ENCODE measurements around the gene FXYD6. TPM values are rescaled to one million over a fixed set of nuclear protein-coding genes. Genes with fewer than 3 reads are reported as not detected.
A peak's percentile ranks its signal among the peaks of the same experiment; 100 is the strongest.

FXYD6 gene
- total and polyA plus RNA-seq, 4 donors, result 14.5 to 28.7 (median 28.4) TPM

GRCh38 chr11:117839936-117840813, 36.3 kb downstream of the FXYD6 start:
- WGBS, 2 donors, result 93 to 94% methylated on average over 10 of the region's 10 CpGs
- intact Hi-C loops (cut with DNase I), result loop anchor here in 1 of 2 donors (2.0 kb wide), 1 partner anchor 107 kb away; no protein-coding TSS in a partner anchor
- peak in 1 of 2 donors; percentile 21 for DNase-seq

GRCh38 chr11:117839380-117839881, 37.0 kb downstream of the FXYD6 start:
- Histone ChIP-seq H3K36me3 (ENCODE audit: control insufficient read depth in 1 of 2, insufficient read depth in 2 of 2, low read length in 1 of 2) (no peaks in the 10 kb centered on the region), H3K4me1 (ENCODE audit: control insufficient read depth in 1 of 2, insufficient read depth in 2 of 2, low read length in 2 of 2) (no peaks in the 10 kb centered on the region), H3K4me3 (ENCODE audit: low read length in 2 of 2) (no peak overlapping the region), H3K27me3 (ENCODE audit: control insufficient read depth in 1 of 2, insufficient read depth in 2 of 2, low read length in 1 of 2) (no peaks in the 10 kb centered on the region), H3K27ac (ENCODE audit: low read depth in 1 of 2, low read length in 2 of 2) (no peak overlapping the region), H3K9me3 (ENCODE audit: control insufficient read depth, low read length) (no peaks in the 10 kb centered on the region)
- ATAC-seq (ENCODE audit: low FRiP score) (no peak), DNase-seq (peak in 1 of 2 donors; percentile 19)
- intact Hi-C loops (cut with DNase I), result no loop called here
- 72 to 79% methylated on average over 7 of the region's 7 CpGs for WGBS, 2 donors

More at GRCh38 chr11:117839936-117840813, 36.3 kb downstream of the FXYD6 start:
- Histone ChIP-seq H3K27ac (ENCODE audit: low read depth in 1 of 2, low read length in 2 of 2) (no peak overlapping the region), H3K9me3 (ENCODE audit: control insufficient read depth, low read length) (no peaks in the 10 kb centered on the region), H3K4me3 (ENCODE audit: low read length in 2 of 2) (no peak overlapping the region), H3K27me3 (ENCODE audit: control insufficient read depth in 1 of 2, insufficient read depth in 2 of 2, low read length in 1 of 2) (no peaks in the 10 kb centered on the region), H3K36me3 (ENCODE audit: control insufficient read depth in 1 of 2, insufficient read depth in 2 of 2, low read length in 1 of 2) (no peaks in the 10 kb centered on the region), H3K4me1 (ENCODE audit: control insufficient read depth in 1 of 2, insufficient read depth in 2 of 2, low read length in 2 of 2) (no peaks in the 10 kb centered on the region)
- no peak for ATAC-seq (ENCODE audit: low FRiP score)

DNA sequence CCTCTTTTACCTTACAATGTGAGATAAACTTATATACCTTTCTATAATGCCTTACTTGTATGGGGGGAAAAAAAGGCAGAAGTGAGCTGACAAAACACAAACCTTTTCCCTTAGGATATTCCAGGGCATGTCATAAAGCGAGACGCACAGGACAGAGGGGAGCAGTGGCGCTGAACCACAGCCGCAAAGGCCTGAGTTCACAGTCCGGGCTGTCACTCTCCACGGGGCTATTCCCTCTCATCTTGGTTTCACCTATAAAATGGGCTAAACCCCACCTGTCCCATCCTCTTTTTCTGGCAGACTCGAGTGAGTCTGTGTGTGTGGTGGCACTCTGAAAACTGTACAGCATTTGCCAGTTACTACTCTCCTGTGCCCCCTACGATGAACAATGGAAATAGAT, 37.6 kb downstream of the FXYD6 start:
- intact Hi-C loops (cut with DNase I), result no loop called here
- 73 to 85% methylated on average over 8 of the region's 8 CpGs for WGBS, 2 donors
- ATAC-seq (ENCODE audit: low FRiP score), result no peak
- H3K9me3 ChIP-seq (ENCODE audit: control insufficient read depth, low read length), result no peaks in the 10 kb centered on the region
- H3K4me3 ChIP-seq (ENCODE audit: low read length in 2 of 2), result no peak overlapping the region
- H3K36me3 ChIP-seq (ENCODE audit: control insufficient read depth in 1 of 2, insufficient read depth in 2 of 2, low read length in 1 of 2), result no peaks in the 10 kb centered on the region
- H3K4me1 ChIP-seq (ENCODE audit: control insufficient read depth in 1 of 2, insufficient read depth in 2 of 2, low read length in 2 of 2), result no peaks in the 10 kb centered on the region
- DNase-seq, result peak in 1 of 2 donors; percentile 12
- H3K27me3 ChIP-seq (ENCODE audit: control insufficient read depth in 1 of 2, insufficient read depth in 2 of 2, low read length in 1 of 2), result no peaks in the 10 kb centered on the region
- no peak overlapping the region for H3K27ac ChIP-seq (ENCODE audit: low read depth in 1 of 2, low read length in 2 of 2)

GRCh38 chr11:117837791-117838190, 38.7 kb downstream of the FXYD6 start:
- no peak for ATAC-seq (ENCODE audit: low FRiP score)
- H3K27ac ChIP-seq (ENCODE audit: low read depth in 1 of 2, low read length in 2 of 2), result no peak overlapping the region
- peak in 1 of 2 donors; percentile 51 for DNase-seq
- H3K4me3 ChIP-seq (ENCODE audit: low read length in 2 of 2), result no peak overlapping the region
- intact Hi-C loops (cut with DNase I), result no loop called here
- H3K9me3 ChIP-seq (ENCODE audit: control insufficient read depth, low read length), result no peaks in the 10 kb centered on the region
- H3K27me3 ChIP-seq (ENCODE audit: control insufficient read depth in 1 of 2, insufficient read depth in 2 of 2, low read length in 1 of 2), result no peaks in the 10 kb centered on the region
- H3K4me1 ChIP-seq (ENCODE audit: control insufficient read depth in 1 of 2, insufficient read depth in 2 of 2, low read length in 2 of 2), result no peaks in the 10 kb centered on the region
- no peaks in the 10 kb centered on the region for H3K36me3 ChIP-seq (ENCODE audit: control insufficient read depth in 1 of 2, insufficient read depth in 2 of 2, low read length in 1 of 2)
- 80 to 88% methylated on average over 8 of the region's 8 CpGs for WGBS, 2 donors

- Histone ChIP-seq H3K27me3 (ENCODE audit: control insufficient read depth in 1 of 2, insufficient read depth in 2 of 2, low read length in 1 of 2) (no peaks in the 10 kb centered on the region), H3K27ac (ENCODE audit: low read depth in 1 of 2, low read length in 2 of 2) (no peak overlapping the region), H3K9me3 (ENCODE audit: control insufficient read depth, low read length) (no peaks in the 10 kb centered on the region), H3K36me3 (ENCODE audit: control insufficient read depth in 1 of 2, insufficient read depth in 2 of 2, low read length in 1 of 2) (no peaks in the 10 kb centered on the region), H3K4me3 (ENCODE audit: low read length in 2 of 2) (no peak overlapping the region), H3K4me1 (ENCODE audit: control insufficient read depth in 1 of 2, insufficient read depth in 2 of 2, low read length in 2 of 2) (no peaks in the 10 kb centered on the region)
- no peak for ATAC-seq (ENCODE audit: low FRiP score)
- 76 to 78% methylated on average over 18 of the region's 18 CpGs for WGBS, 2 donors
- peak in 1 of 2 donors; percentile 57 for DNase-seq
- intact Hi-C loops (cut with DNase I), result no loop called here
Observed at GRCh38 chr11:117837070-117837776, 39.2 kb downstream of the FXYD6 start.

- H3K27ac ChIP-seq (ENCODE audit: low read depth in 1 of 2, low read length in 2 of 2), result no peak overlapping the region
Observed at GRCh38 chr11:117836077-117836960, 40.1 kb downstream of the FXYD6 start.

GRCh38 chr11:117835576-117835975, 40.9 kb downstream of the FXYD6 start:
- H3K36me3 ChIP-seq (ENCODE audit: control insufficient read depth in 1 of 2, insufficient read depth in 2 of 2, low read length in 1 of 2), result no peaks in the 10 kb centered on the region
- WGBS, 2 donors, result 94 to 97% methylated on average over 8 of the region's 8 CpGs
- intact Hi-C loops (cut with DNase I), result no loop called here

More at GRCh38 chr11:117836077-117836960, 40.1 kb downstream of the FXYD6 start:
- Histone ChIP-seq H3K4me3 (ENCODE audit: low read length in 2 of 2) (no peak overlapping the region), H3K27me3 (ENCODE audit: control insufficient read depth in 1 of 2, insufficient read depth in 2 of 2, low read length in 1 of 2) (no peaks in the 10 kb centered on the region), H3K36me3 (ENCODE audit: control insufficient read depth in 1 of 2, insufficient read depth in 2 of 2, low read length in 1 of 2) (no peaks in the 10 kb centered on the region), H3K9me3 (ENCODE audit: control insufficient read depth, low read length) (no peaks in the 10 kb centered on the region), H3K4me1 (ENCODE audit: control insufficient read depth in 1 of 2, insufficient read depth in 2 of 2, low read length in 2 of 2) (no peaks in the 10 kb centered on the region)
- peak in 1 of 2 donors; percentile 48 for DNase-seq
- ATAC-seq (ENCODE audit: low FRiP score), result no peak
- intact Hi-C loops (cut with DNase I), result no loop called here
- WGBS, 2 donors, result 92 to 95% methylated on average over 14 of the region's 14 CpGs

DNA sequence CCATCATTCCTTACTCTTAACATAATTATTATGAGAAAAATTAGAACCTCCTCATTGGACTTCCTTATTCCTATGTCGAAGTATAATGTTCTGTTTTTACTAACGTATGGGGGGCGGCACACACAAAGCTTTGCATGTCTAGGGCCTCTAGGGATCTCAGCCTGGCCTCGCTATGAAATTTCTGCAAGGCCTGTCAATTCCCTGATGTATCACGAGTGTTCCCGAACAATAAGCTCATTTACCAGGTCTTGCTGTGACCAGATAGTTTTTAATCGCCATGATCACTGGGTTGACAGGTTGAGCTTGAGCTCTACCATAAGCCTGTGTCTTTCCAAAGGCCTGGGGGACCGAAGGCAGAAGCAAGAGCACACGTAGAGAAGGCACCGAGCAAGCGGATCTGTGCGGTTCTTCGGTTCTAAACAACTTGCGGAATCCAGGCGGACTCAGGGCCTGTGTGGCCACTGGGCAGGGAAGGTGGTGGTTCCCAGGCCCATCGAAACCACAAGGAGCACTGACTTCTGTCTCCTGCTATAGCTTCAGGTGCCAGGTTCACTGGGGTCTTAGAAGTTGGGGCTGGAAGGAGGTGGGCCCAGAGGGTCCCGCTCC, 41.5 kb downstream of the FXYD6 start:
- Histone ChIP-seq H3K4me3 (ENCODE audit: low read length in 2 of 2) (no peak overlapping the region), H3K9me3 (ENCODE audit: control insufficient read depth, low read length) (no peaks in the 10 kb centered on the region), H3K27ac (ENCODE audit: low read depth in 1 of 2, low read length in 2 of 2) (no peak overlapping the region), H3K27me3 (ENCODE audit: control insufficient read depth in 1 of 2, insufficient read depth in 2 of 2, low read length in 1 of 2) (no peaks in the 10 kb centered on the region), H3K4me1 (ENCODE audit: control insufficient read depth in 1 of 2, insufficient read depth in 2 of 2, low read length in 2 of 2) (no peaks in the 10 kb centered on the region), H3K36me3 (ENCODE audit: control insufficient read depth in 1 of 2, insufficient read depth in 2 of 2, low read length in 1 of 2) (no peaks in the 10 kb centered on the region)
- intact Hi-C loops (cut with DNase I), result no loop called here
- peak in 1 of 2 donors; percentile 41 for DNase-seq
- ATAC-seq (ENCODE audit: low FRiP score), result no peak
- WGBS, 2 donors, result 93 to 94% methylated on average over 17 of the region's 17 CpGs

More at GRCh38 chr11:117835576-117835975, 40.9 kb downstream of the FXYD6 start:
- ATAC-seq (ENCODE audit: low FRiP score), result no peak
- DNase-seq, result peak in 1 of 2 donors; percentile 13
- Histone ChIP-seq H3K4me1 (ENCODE audit: control insufficient read depth in 1 of 2, insufficient read depth in 2 of 2, low read length in 2 of 2) (no peaks in the 10 kb centered on the region), H3K27me3 (ENCODE audit: control insufficient read depth in 1 of 2, insufficient read depth in 2 of 2, low read length in 1 of 2) (no peaks in the 10 kb centered on the region), H3K9me3 (ENCODE audit: control insufficient read depth, low read length) (no peaks in the 10 kb centered on the region), H3K4me3 (ENCODE audit: low read length in 2 of 2) (no peak overlapping the region), H3K27ac (ENCODE audit: low read depth in 1 of 2, low read length in 2 of 2) (no peak overlapping the region)

Measured in aorta (tissue), 5 donors.